HCEC 1CT (cell line): ENCODE measurements around the gene PPP1R9A.

Source experiments
- DNase-seq: peaks from one replicate; pipeline ENCODE4 v3.0.0-alpha.2; 2017

Gene PPP1R9A

DNA sequence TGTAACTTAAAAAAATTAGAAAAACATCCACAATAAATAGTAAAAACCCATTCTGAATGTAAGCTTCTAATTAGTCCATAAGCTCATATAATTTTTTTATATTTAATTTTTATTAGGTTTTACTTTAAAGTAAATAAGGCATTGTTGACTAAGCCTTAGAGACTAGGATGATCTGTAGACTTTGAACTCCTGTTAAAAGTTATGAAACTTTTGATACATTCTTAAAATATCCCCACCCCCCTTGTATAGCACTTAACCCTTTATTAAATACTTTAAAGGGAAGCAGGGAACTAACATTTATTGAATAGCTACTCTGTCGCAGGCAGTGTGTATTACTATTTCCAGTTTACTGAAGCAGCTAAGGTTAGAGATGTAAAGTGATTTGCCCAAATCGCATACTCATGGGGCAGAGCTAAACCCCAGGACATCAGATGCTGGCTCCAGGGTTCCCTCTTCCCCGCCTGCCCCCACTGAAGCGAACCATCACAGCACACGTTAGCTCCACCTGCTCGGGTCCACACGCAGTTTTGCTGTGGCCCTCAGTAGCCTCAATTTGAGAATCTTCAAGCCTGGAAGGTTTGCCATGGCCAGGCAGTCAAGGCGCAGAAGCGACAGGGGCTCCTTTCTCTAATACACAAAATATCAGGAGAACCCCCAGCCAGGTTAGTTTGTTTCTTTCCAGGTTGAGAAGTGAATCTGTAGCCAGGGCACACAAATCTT, 416.2 kb downstream of the PPP1R9A start:
- DNase-seq, result no peak

GRCh38 chr7:95324431-95324830, 417.0 kb downstream of the PPP1R9A start, which contains the start of gene PON1:
Gene PON1, minus strand, starts transcription at chr7:95324532. Its CDS starts 57 bp downstream, at chr7:95324475.
- no peak for DNase-seq

DNA sequence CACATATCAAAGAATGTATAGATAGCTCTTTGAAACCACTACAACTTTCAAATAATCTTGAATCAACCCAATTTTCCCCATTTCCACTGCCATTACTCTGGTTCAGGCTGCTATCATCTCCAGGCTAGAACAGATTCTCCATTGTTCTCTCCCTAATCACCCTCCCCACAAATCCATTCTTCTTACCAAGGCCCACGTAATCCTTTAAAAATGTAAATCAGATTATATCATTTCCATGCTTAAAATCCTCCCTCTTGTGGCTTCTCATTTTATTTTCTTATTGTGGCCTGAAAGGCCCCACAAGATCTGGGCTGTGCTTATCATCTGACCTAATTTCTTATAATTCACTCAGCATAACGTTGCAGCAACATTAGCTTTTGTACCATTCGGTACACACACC, 420.0 kb downstream of the PPP1R9A start:
- no peak for DNase-seq

DNA sequence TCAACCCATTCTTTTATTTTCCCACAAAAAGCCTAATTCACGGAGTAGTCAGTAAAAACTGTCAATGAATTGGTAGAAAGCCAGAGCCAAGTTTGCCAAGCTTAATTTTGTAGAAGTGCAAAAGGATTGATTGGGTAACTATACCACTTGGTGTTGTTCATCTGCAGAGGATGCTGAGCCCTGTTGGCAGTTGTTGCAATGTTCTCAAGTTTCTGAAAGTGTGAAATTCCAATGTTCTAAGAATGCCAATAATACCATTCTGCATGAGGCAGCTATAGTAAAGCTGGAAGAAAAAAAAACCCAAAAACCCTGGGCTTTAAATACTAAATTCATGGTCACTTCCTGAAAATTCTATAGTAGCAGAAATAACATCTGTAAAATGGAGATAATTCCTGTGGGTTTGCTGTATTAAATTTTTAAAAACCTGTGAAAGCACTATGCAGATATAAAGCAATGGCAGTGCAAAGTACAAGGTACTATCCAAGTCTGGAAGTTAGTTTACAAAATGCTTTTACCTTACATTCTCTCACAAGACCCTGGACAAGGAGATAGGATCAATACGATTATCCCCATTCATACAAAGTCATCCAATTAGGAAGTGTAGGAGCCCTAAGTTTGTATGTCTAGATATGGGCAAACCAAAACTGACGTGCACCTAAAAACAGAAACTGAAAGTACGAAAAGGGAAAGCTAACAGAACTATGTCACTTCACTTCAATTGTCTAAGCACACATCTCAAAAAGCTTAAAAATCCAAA, 423.0 kb downstream of the PPP1R9A start:
- DNase-seq, result no peak

GRCh38 chr7:95330961-95331337, 423.6 kb downstream of the PPP1R9A start:
- no peak for DNase-seq

GRCh38 chr7:95334447-95334846, 427.1 kb downstream of the PPP1R9A start:
- DNase-seq, result no peak

GRCh38 chr7:95335093-95335492, 427.7 kb downstream of the PPP1R9A start:
- DNase-seq, result peak; percentile 42

DNA sequence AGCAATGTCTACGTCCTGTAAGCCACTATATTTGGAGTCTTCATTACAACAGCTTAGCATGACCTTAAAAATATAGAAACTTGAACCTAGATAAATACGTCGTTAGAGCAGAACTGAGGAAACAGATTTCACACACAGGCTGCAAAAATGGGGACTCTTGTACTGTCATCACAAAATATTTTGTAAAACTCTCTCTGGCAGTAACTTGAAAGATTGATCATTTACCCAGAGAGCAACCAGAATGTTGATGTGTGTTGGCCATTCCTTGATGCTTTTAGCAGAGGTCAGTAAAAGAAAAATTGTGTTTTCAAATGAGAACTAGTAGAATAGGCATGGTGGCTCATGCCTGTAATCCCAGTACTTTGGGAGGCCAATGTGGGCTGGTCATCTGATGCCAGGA, 431.4 kb downstream of the PPP1R9A start:
- DNase-seq, result no peak

GRCh38 chr7:95340491-95340890, 433.1 kb downstream of the PPP1R9A start:
- no peak for DNase-seq

- no peak for DNase-seq
Measured at GRCh38 chr7:95342029-95342428, 434.6 kb downstream of the PPP1R9A start.

- DNase-seq, result no peak
Measured at GRCh38 chr7:95342642-95343307, 435.4 kb downstream of the PPP1R9A start.
